Ascending aorta (tissue), 2 donors: ENCODE data around the gene GNG4. TPM values are rescaled to one million over a fixed set of nuclear protein-coding genes. Genes with fewer than 3 reads are reported as not detected.

Source experiments
- DNase-seq, 2 donors: peaks; one replicate each; pipeline ENCODE4 v3.0.0-alpha.2; 2019; ENCODE audit warnings: low spot score in 2 of 2
- H3K27ac ChIP-seq, 2 donors: fragments of 200-600 bp; sonication (generic); one replicate each; pipeline ENCODE4 v1.5.1; 2016 to 2017; ENCODE audit warnings: mild to moderate bottlenecking in 1 of 2
- H3K27me3 ChIP-seq: fragments of 200-600 bp; sonication (generic); one replicate; pipeline ENCODE4 v1.5.1; 2017
- H3K36me3 ChIP-seq, 2 donors: fragments of 200-600 bp; sonication (generic); one replicate each; pipeline ENCODE4 v1.5.1; 2016
- H3K4me1 ChIP-seq, 2 donors: fragments of 200-600 bp; sonication (generic); one replicate each; pipeline ENCODE4 v1.5.1; 2016 to 2017; ENCODE audit warnings: mild to moderate bottlenecking in 1 of 2
- H3K4me3 ChIP-seq, 2 donors: fragments of 200-600 bp; sonication (generic); one replicate each; pipeline ENCODE4 v1.5.1; 2016 to 2017; ENCODE audit warnings: mild to moderate bottlenecking in 1 of 2
- H3K9me3 ChIP-seq, 2 donors: fragments of 200-600 bp; sonication (generic); one replicate each; pipeline ENCODE4 v1.5.1; 2016
- CTCF ChIP-seq, 3 experiments: fragments of 200-600 bp in 2 of 3; fragments of 450-650 bp in 1 of 3; sonication (generic) in 2 of 3; IDR thresholded peaks; one replicate each; pipeline ENCODE4 v1.5.1; 2016 to 2019; ENCODE audit warnings: antibody characterized with exemption in 3 of 3, mild to moderate bottlenecking in 1 of 3, moderate library complexity in 1 of 3
- intact Hi-C: fragments of 100-400 bp; cut with DNase I; formaldehyde crosslinking; loops from one replicate; pipeline ENCODE4 v1.15.1; 2023
- total RNA-seq: library from RNA; depleted of rRNA; stranded (reverse); fragments of >200 nt; gene quantifications from one replicate; pipeline ENCODE4 v1.1.0, GENCODE V29; 2016

GNG4 gene
- total RNA-seq, 1 donor from 2014 or later, result not detected

GRCh38 chr1:235588916-235589515, 60.6 kb downstream of the GNG4 start:
- no peaks in the 10 kb centered on the region for H3K4me1 ChIP-seq
- no peaks in the 10 kb centered on the region for H3K36me3 ChIP-seq
- no peak overlapping the region for H3K4me3 ChIP-seq
- no peaks in the 10 kb centered on the region for H3K9me3 ChIP-seq
- H3K27ac ChIP-seq, result no peak overlapping the region
- H3K27me3 ChIP-seq, result no peaks in the 10 kb centered on the region
- intact Hi-C loops, result no loop called here
- no peak for DNase-seq
- no peak for TF ChIP-seq CTCF (IDR thresholded peaks at IDR 0.05)

GRCh38 chr1:235588156-235588555, 61.4 kb downstream of the GNG4 start:
- Histone ChIP-seq H3K27me3 (no peaks in the 10 kb centered on the region), H3K4me1 (no peaks in the 10 kb centered on the region), H3K9me3 (no peaks in the 10 kb centered on the region), H3K4me3 (no peak overlapping the region), H3K27ac (no peak overlapping the region), H3K36me3 (no peaks in the 10 kb centered on the region)
- intact Hi-C loops, result no loop called here
- no peak for TF ChIP-seq CTCF (IDR thresholded peaks at IDR 0.05)
- no peak for DNase-seq

- Histone ChIP-seq H3K27ac (no peak overlapping the region), H3K27me3 (no peaks in the 10 kb centered on the region), H3K4me1 (no peaks in the 10 kb centered on the region), H3K4me3 (no peak overlapping the region), H3K36me3 (no peaks in the 10 kb centered on the region), H3K9me3 (no peaks in the 10 kb centered on the region)
- no peak for TF ChIP-seq CTCF (IDR thresholded peaks at IDR 0.05)
- intact Hi-C loops, result no loop called here
- DNase-seq, result no peak
Observed at GRCh38 chr1:235586992-235587391, 62.6 kb downstream of the GNG4 start.

DNA sequence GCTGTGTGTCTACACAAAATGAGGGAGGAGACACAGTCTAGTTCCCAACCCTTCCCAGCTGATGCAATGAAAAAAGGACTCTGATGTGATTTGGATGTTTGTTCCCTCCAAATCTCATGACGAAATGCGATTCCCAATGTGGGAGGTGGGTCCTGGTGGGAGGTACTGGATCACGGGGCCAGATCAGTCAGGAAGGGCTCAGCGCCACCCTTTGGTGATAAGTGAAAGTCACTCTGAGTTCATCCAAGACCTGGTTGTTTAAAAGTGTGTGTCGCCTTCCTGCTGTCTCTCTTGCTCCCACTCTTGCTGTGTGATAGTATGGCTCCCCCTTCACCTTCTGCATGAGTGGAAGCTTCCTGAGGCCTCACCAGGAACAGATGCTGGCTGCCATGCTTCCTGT, 63.2 kb downstream of the GNG4 start:
- Histone ChIP-seq H3K4me3 (no peak overlapping the region), H3K27me3 (no peaks in the 10 kb centered on the region), H3K9me3 (no peaks in the 10 kb centered on the region), H3K27ac (no peak overlapping the region), H3K4me1 (no peaks in the 10 kb centered on the region), H3K36me3 (no peaks in the 10 kb centered on the region)
- no peak for DNase-seq
- no peak for TF ChIP-seq CTCF (IDR thresholded peaks at IDR 0.05)
- intact Hi-C loops, result no loop called here

- no peaks in the 10 kb centered on the region for H3K9me3 ChIP-seq
- intact Hi-C loops, result no loop called here
- no peak overlapping the region for H3K4me3 ChIP-seq
- no peak for DNase-seq
- no peaks in the 10 kb centered on the region for H3K27me3 ChIP-seq
- TF ChIP-seq CTCF (IDR thresholded peaks at IDR 0.05), result no peak
- H3K27ac ChIP-seq, result no peak overlapping the region
- no peaks in the 10 kb centered on the region for H3K4me1 ChIP-seq
- no peaks in the 10 kb centered on the region for H3K36me3 ChIP-seq
Observed at GRCh38 chr1:235584973-235585372, 64.6 kb downstream of the GNG4 start.

DNA sequence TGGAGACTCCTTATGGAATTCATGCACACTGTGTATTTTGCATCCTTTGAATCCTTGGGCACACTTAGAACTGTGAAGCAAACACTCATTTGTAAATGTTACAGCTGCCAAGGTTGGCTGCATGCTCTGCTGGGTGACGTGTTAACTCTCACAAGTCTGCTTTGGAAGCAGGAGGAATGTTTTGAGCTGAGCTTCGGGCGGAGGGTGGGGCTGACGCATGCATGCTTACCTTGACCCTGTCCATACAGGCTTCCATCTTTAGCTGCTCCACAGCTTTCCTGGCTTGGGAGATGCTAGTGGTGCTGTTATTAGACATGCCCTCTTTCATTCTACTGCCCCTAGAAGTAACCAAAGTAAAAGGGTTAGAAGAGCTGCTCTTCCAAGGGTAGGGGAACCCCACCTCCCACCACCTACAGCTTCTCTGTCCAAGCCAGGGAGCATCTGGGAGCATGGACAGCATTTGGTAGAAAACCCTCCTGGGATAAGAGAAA, 66.0 kb downstream of the GNG4 start:
- no peaks in the 10 kb centered on the region for H3K9me3 ChIP-seq
- H3K4me1 ChIP-seq, result no peaks in the 10 kb centered on the region
- intact Hi-C loops, result no loop called here
- H3K27ac ChIP-seq, result no peak overlapping the region
- H3K4me3 ChIP-seq, result no peak overlapping the region
- no peaks in the 10 kb centered on the region for H3K36me3 ChIP-seq
- no peaks in the 10 kb centered on the region for H3K27me3 ChIP-seq
- no peak for DNase-seq
- TF ChIP-seq CTCF (IDR thresholded peaks at IDR 0.05), result no peak
